ENCODE data around the gene TNC. TPM values are rescaled to one million over a fixed set of nuclear protein-coding genes. Genes with fewer than 3 reads are reported as not detected.

The TNC gene
- polyA plus RNA-seq, 3 donors, result 0.02 TPM; not detected in 2

GRCh38 chr9:114991861-114992260 is 126.1 kb downstream of the TNC start:
- intact Hi-C loops (cut with micrococcal nuclease), result no loop called here
- H3K27me3 Mint-ChIP-seq (ENCODE audit: low read depth in 3 of 3), result peaks cover 0 to 3% (median 1%) of the 10 kb centered on the region in 3 donors
- Histone ChIP-seq H3K27me3 (ENCODE audit: control insufficient read depth in 2 of 2, insufficient read depth in 2 of 2, low read length in 2 of 2) (no peaks in the 10 kb centered on the region), H3K9me3 (replicated peaks in 1 of 2; ENCODE audit: control insufficient read depth in 1 of 2, insufficient read depth in 1 of 2, low read length in 2 of 2) (no peaks in the 10 kb centered on the region), H3K79me2 (ENCODE audit: insufficient read depth, low read length) (no peaks in the 10 kb centered on the region), H3K36me3 (replicated peaks in 1 of 2; ENCODE audit: control insufficient read depth in 1 of 2, insufficient read depth in 2 of 2, low read length in 2 of 2) (no peaks in the 10 kb centered on the region), H3K4me2 (replicated peaks; ENCODE audit: extremely low read depth, low read length, poor library complexity, severe bottlenecking) (no peak overlapping the region), H3K4me3 (replicated peaks in 1 of 3; ENCODE audit: low read depth in 2 of 3, low read length in 3 of 3) (no peak overlapping the region), H3K9ac (ENCODE audit: insufficient read depth, low read length, poor library complexity, severe bottlenecking) (no peak overlapping the region), H4K20me1 (ENCODE audit: insufficient read depth, low read length) (no peaks in the 10 kb centered on the region), H3K4me1 (ENCODE audit: control insufficient read depth in 1 of 2, insufficient read depth in 2 of 2, low read length in 2 of 2) (peaks cover 56 to 64% of the 10 kb centered on the region in 2 donors), H2AFZ (ENCODE audit: insufficient read depth, low read depth, low read length, poor library complexity, severe bottlenecking) (no peak overlapping the region), H3K27ac (ENCODE audit: low read depth in 1 of 2, low read length in 2 of 2) (no peak overlapping the region)
- peak overlapping the region in 4 of 7 donors; percentile 35 to 75 (median 62) for H3K27ac Mint-ChIP-seq
- DNase-seq, result no peak
- H3K4me3 Mint-ChIP-seq, result no peak overlapping the region
- no peak for TF ChIP-seq CTCF (IDR thresholded peaks at IDR 0.05)
- WGBS (ENCODE audit: insufficient coverage), result no CpG with 5 or more reads among the region's 7 CpGs
- H3K36me3 Mint-ChIP-seq, result peaks cover 0 to 7% of the 10 kb centered on the region in 2 donors
- H3K4me1 Mint-ChIP-seq, result peaks cover 64% of the 10 kb centered on the region
- H3K9me3 Mint-ChIP-seq, result peaks cover 0 to 2% (median 0%) of the 10 kb centered on the region in 7 donors

GRCh38 chr9:114990901-114991300 is 127.1 kb downstream of the TNC start:
- H3K4me3 Mint-ChIP-seq, result no peak overlapping the region
- H3K4me1 Mint-ChIP-seq, result peaks cover 54% of the 10 kb centered on the region
- Histone ChIP-seq H3K27ac (ENCODE audit: low read depth in 1 of 2, low read length in 2 of 2) (no peak overlapping the region), H4K20me1 (ENCODE audit: insufficient read depth, low read length) (no peaks in the 10 kb centered on the region), H3K9me3 (replicated peaks in 1 of 2; ENCODE audit: control insufficient read depth in 1 of 2, insufficient read depth in 1 of 2, low read length in 2 of 2) (no peaks in the 10 kb centered on the region), H3K4me2 (replicated peaks; ENCODE audit: extremely low read depth, low read length, poor library complexity, severe bottlenecking) (no peak overlapping the region), H3K4me1 (ENCODE audit: control insufficient read depth in 1 of 2, insufficient read depth in 2 of 2, low read length in 2 of 2) (peaks cover 46 to 55% of the 10 kb centered on the region in 2 donors), H3K79me2 (ENCODE audit: insufficient read depth, low read length) (no peaks in the 10 kb centered on the region), H3K36me3 (replicated peaks in 1 of 2; ENCODE audit: control insufficient read depth in 1 of 2, insufficient read depth in 2 of 2, low read length in 2 of 2) (no peaks in the 10 kb centered on the region), H3K4me3 (replicated peaks in 1 of 3; ENCODE audit: low read depth in 2 of 3, low read length in 3 of 3) (no peak overlapping the region), H2AFZ (ENCODE audit: insufficient read depth, low read depth, low read length, poor library complexity, severe bottlenecking) (no peak overlapping the region), H3K9ac (ENCODE audit: insufficient read depth, low read length, poor library complexity, severe bottlenecking) (no peak overlapping the region), H3K27me3 (ENCODE audit: control insufficient read depth in 2 of 2, insufficient read depth in 2 of 2, low read length in 2 of 2) (no peaks in the 10 kb centered on the region)
- intact Hi-C loops (cut with micrococcal nuclease), result no loop called here
- H3K9me3 Mint-ChIP-seq, result peaks cover 0 to 2% (median 0%) of the 10 kb centered on the region in 7 donors
- peaks cover 0 to 3% (median 1%) of the 10 kb centered on the region in 3 donors for H3K27me3 Mint-ChIP-seq (ENCODE audit: low read depth in 3 of 3)
- H3K36me3 Mint-ChIP-seq, result peaks cover 0 to 7% of the 10 kb centered on the region in 2 donors
- DNase-seq, result no peak
- H3K27ac Mint-ChIP-seq, result no peak overlapping the region
- TF ChIP-seq CTCF (IDR thresholded peaks at IDR 0.05), result no peak
- 100% methylated on average over 2 of the region's 6 CpGs for WGBS (ENCODE audit: insufficient coverage)
